ENCODE data around the gene GFI1B. TPM values are rescaled to one million over a fixed set of nuclear protein-coding genes. Genes with fewer than 3 reads are reported as not detected.

GFI1B gene
- total RNA-seq, 4 donors from 2014 or later, result 0.14 TPM; not detected in 3

GRCh38 chr9:132984202-132985070 is 5.9 kb downstream of the GFI1B start:
- DNase-seq, result no peak

GRCh38 chr9:132985071-132985350 is 6.5 kb downstream of the GFI1B start:
- intact Hi-C loops (cut with DNase I; ENCODE audit: low total_unique reads), result no loop called here
- Histone ChIP-seq H3K36me3 (no peaks in the 10 kb centered on the region), H3K27ac (no peak overlapping the region), H3K9me3 (no peaks in the 10 kb centered on the region), H3K4me3 (no peak overlapping the region), H3K4me1 (no peaks in the 10 kb centered on the region), H3K27me3 (peaks cover 0 to 8% of the 10 kb centered on the region in 2 donors)
- TF ChIP-seq CTCF (IDR thresholded peaks at IDR 0.05), result no peak
- no peak for TF ChIP-seq POLR2A (IDR thresholded peaks at IDR 0.05)
- DNase-seq, result no peak

More at GRCh38 chr9:132984202-132985070, 5.9 kb downstream of the GFI1B start:
- H3K36me3 ChIP-seq, result no peaks in the 10 kb centered on the region
- no peaks in the 10 kb centered on the region for H3K9me3 ChIP-seq
- no peaks in the 10 kb centered on the region for H3K4me1 ChIP-seq
- H3K4me3 ChIP-seq, result no peak overlapping the region
- H3K27ac ChIP-seq, result no peak overlapping the region
- peaks cover 0 to 8% of the 10 kb centered on the region in 2 donors for H3K27me3 ChIP-seq
- TF ChIP-seq CTCF (IDR thresholded peaks at IDR 0.05) (no peak), POLR2A (IDR thresholded peaks at IDR 0.05) (no peak)
- intact Hi-C loops (cut with DNase I; ENCODE audit: low total_unique reads), result no loop called here

- intact Hi-C loops (cut with DNase I; ENCODE audit: low total_unique reads), result no loop called here
- no peaks in the 10 kb centered on the region for H3K36me3 ChIP-seq
- TF ChIP-seq CTCF (IDR thresholded peaks at IDR 0.05), result no peak
- TF ChIP-seq POLR2A (IDR thresholded peaks at IDR 0.05), result no peak
- H3K27me3 ChIP-seq, result peaks cover 0 to 6% of the 10 kb centered on the region in 2 donors
- H3K4me3 ChIP-seq, result no peak overlapping the region
- no peaks in the 10 kb centered on the region for H3K9me3 ChIP-seq
- no peak overlapping the region for H3K27ac ChIP-seq
- DNase-seq, result no peak
- H3K4me1 ChIP-seq, result no peaks in the 10 kb centered on the region
Measured at GRCh38 chr9:132985489-132985888, 7.0 kb downstream of the GFI1B start.

- H3K4me1 ChIP-seq, result no peaks in the 10 kb centered on the region
- H3K27me3 ChIP-seq, result no peaks in the 10 kb centered on the region
- no peak for TF ChIP-seq CTCF (IDR thresholded peaks at IDR 0.05)
- TF ChIP-seq POLR2A (IDR thresholded peaks at IDR 0.05), result no peak
- no peak for DNase-seq
- no peak overlapping the region for H3K4me3 ChIP-seq
- no peaks in the 10 kb centered on the region for H3K36me3 ChIP-seq
- no peaks in the 10 kb centered on the region for H3K9me3 ChIP-seq
- H3K27ac ChIP-seq, result no peak overlapping the region
- intact Hi-C loops (cut with DNase I; ENCODE audit: low total_unique reads), result no loop called here
Measured at GRCh38 chr9:132986114-132986513, 7.6 kb downstream of the GFI1B start.
